Karpas-422 (cell line): Measurements from ENCODE around the gene UPP1. TPM values are rescaled to one million over a fixed set of nuclear protein-coding genes. Genes with fewer than 3 reads are reported as not detected.

Experiments
- DNase-seq: peaks from one replicate; pipeline ENCODE4 v3.0.0-alpha.2; 2015
- H2AFZ ChIP-seq: fragments of 200-600 bp; sonication (generic); 2 replicates; pipeline ENCODE4 v1.6.1; 2014; ENCODE audit warnings: antibody characterized with exemption, low read length, mixed read lengths
- H3K27ac ChIP-seq: fragments of 200-600 bp; sonication (generic); 2 replicates; pipeline ENCODE4 v1.5.1; 2014; ENCODE audit warnings: mild to moderate bottlenecking, low read length, moderate library complexity
- H3K27me3 ChIP-seq: fragments of 200-600 bp; sonication (generic); 2 replicates; pipeline ENCODE4 v1.6.1; 2014; ENCODE audit warnings: low read length, mixed read lengths
- H3K36me3 ChIP-seq: fragments of 200-600 bp; sonication (generic); 2 replicates; pipeline ENCODE4 v1.6.1; 2014; ENCODE audit warnings: low read length, mixed read lengths; ENCODE audit not compliant: insufficient read depth
- H3K4me1 ChIP-seq: fragments of 200-600 bp; sonication (generic); 2 replicates; pipeline ENCODE4 v1.6.1; 2014; ENCODE audit warnings: mild to moderate bottlenecking, low read length, mixed read lengths
- H3K4me2 ChIP-seq: fragments of 200-600 bp; sonication (generic); 2 replicates; pipeline ENCODE4 v1.6.1; 2014; ENCODE audit warnings: low read length, low read depth, mild to moderate bottlenecking; ENCODE audit not compliant: poor library complexity, severe bottlenecking
- H3K4me3 ChIP-seq: fragments of 200-600 bp; sonication (generic); 2 replicates; pipeline ENCODE4 v1.5.1; 2014; ENCODE audit warnings: mild to moderate bottlenecking, antibody characterized with exemption, low read length, mixed read lengths
- H3K79me2 ChIP-seq: fragments of 200-600 bp; sonication (generic); 2 replicates; pipeline ENCODE4 v1.6.1; 2014; ENCODE audit warnings: mild to moderate bottlenecking, low read length, mixed read lengths
- H3K9ac ChIP-seq: fragments of 200-600 bp; sonication (generic); 2 replicates; pipeline ENCODE4 v1.6.0; 2014; ENCODE audit warnings: low read length
- H3K9me2 ChIP-seq: fragments of 200-600 bp; sonication (generic), shearing (Covaris generic); replicated peaks from 2 replicates; pipeline ENCODE4 v1.6.0; 2014; ENCODE audit warnings: mild to moderate bottlenecking, low read length, moderate library complexity; ENCODE audit not compliant: insufficient read depth
- H3K9me3 ChIP-seq: fragments of 300-700, 200-600 bp; sonication (generic); 2 replicates; pipeline ENCODE4 v1.6.1; 2014; ENCODE audit warnings: low read length, mixed read lengths
- H4K20me1 ChIP-seq: fragments of 200-600 bp; sonication (generic); 2 replicates; pipeline ENCODE4 v1.6.1; 2014; ENCODE audit warnings: mild to moderate bottlenecking, antibody characterized with exemption, low read length, low read depth; ENCODE audit not compliant: insufficient read depth
- total RNA-seq: library from RNA; depleted of rRNA; stranded (reverse); fragments of >200 nt; shearing (Covaris generic); gene quantifications from 2 replicates; pipeline ENCODE4 v1.2.3, GENCODE V29; 2014; ENCODE audit warnings: low replicate concordance

The UPP1 gene
- total RNA-seq, 1 experiment from 2014 or later = 2.0 TPM

GRCh38 chr7:48110868-48111267 is 21.8 kb downstream of the UPP1 start:
- H3K79me2 ChIP-seq = no peaks in the 10 kb centered on the region
- H3K9me3 ChIP-seq = no peaks in the 10 kb centered on the region
- no peak overlapping the region for H3K4me3 ChIP-seq
- H4K20me1 ChIP-seq = no peaks in the 10 kb centered on the region
- H3K9me2 ChIP-seq = no peaks in the 10 kb centered on the region
- no peak overlapping the region for H3K4me2 ChIP-seq
- no peak overlapping the region for H3K27ac ChIP-seq
- no peaks in the 10 kb centered on the region for H3K27me3 ChIP-seq
- H2AFZ ChIP-seq = no peak overlapping the region
- no peaks in the 10 kb centered on the region for H3K4me1 ChIP-seq
- no peaks in the 10 kb centered on the region for H3K36me3 ChIP-seq
- DNase-seq = no peak
- no peak overlapping the region for H3K9ac ChIP-seq

- Histone ChIP-seq H4K20me1 (no peaks in the 10 kb centered on the region), H3K9ac (no peak overlapping the region), H3K4me3 (no peak overlapping the region), H3K36me3 (no peaks in the 10 kb centered on the region), H2AFZ (no peak overlapping the region), H3K79me2 (no peaks in the 10 kb centered on the region), H3K9me3 (no peaks in the 10 kb centered on the region), H3K4me2 (no peak overlapping the region), H3K27ac (no peak overlapping the region), H3K9me2 (no peaks in the 10 kb centered on the region), H3K4me1 (no peaks in the 10 kb centered on the region), H3K27me3 (no peaks in the 10 kb centered on the region)
- no peak for DNase-seq
Observed at GRCh38 chr7:48111596-48111995, 22.5 kb downstream of the UPP1 start.

- no peak overlapping the region for H3K27ac ChIP-seq
Observed at GRCh38 chr7:48112401-48113165, 23.5 kb downstream of the UPP1 start.

GRCh38 chr7:48113275-48113674 is 24.2 kb downstream of the UPP1 start:
- Histone ChIP-seq H3K4me2 (no peak overlapping the region), H2AFZ (no peak overlapping the region), H3K4me3 (no peak overlapping the region), H3K36me3 (no peaks in the 10 kb centered on the region), H3K9me3 (no peaks in the 10 kb centered on the region), H3K4me1 (no peaks in the 10 kb centered on the region), H3K9me2 (no peaks in the 10 kb centered on the region), H3K27ac (no peak overlapping the region), H3K79me2 (no peaks in the 10 kb centered on the region), H4K20me1 (no peaks in the 10 kb centered on the region), H3K9ac (no peak overlapping the region), H3K27me3 (no peaks in the 10 kb centered on the region)
- no peak for DNase-seq

More at GRCh38 chr7:48112401-48113165, 23.5 kb downstream of the UPP1 start:
- H3K36me3 ChIP-seq = no peaks in the 10 kb centered on the region
- H3K79me2 ChIP-seq = no peaks in the 10 kb centered on the region
- H3K9me3 ChIP-seq = no peaks in the 10 kb centered on the region
- no peak overlapping the region for H2AFZ ChIP-seq
- H3K4me2 ChIP-seq = no peak overlapping the region
- no peak overlapping the region for H3K9ac ChIP-seq
- H3K4me1 ChIP-seq = no peaks in the 10 kb centered on the region
- no peak for DNase-seq
- no peaks in the 10 kb centered on the region for H3K27me3 ChIP-seq
- no peaks in the 10 kb centered on the region for H3K9me2 ChIP-seq
- H4K20me1 ChIP-seq = no peaks in the 10 kb centered on the region
- H3K4me3 ChIP-seq = no peak overlapping the region

GRCh38 chr7:48114115-48114514 is 25.1 kb downstream of the UPP1 start:
- Histone ChIP-seq H4K20me1 (no peaks in the 10 kb centered on the region), H2AFZ (no peak overlapping the region), H3K9me2 (no peaks in the 10 kb centered on the region), H3K36me3 (no peaks in the 10 kb centered on the region), H3K79me2 (no peaks in the 10 kb centered on the region), H3K4me1 (no peaks in the 10 kb centered on the region), H3K9me3 (no peaks in the 10 kb centered on the region), H3K27ac (no peak overlapping the region), H3K4me2 (no peak overlapping the region), H3K4me3 (no peak overlapping the region), H3K9ac (no peak overlapping the region), H3K27me3 (no peaks in the 10 kb centered on the region)
- no peak for DNase-seq

- H2AFZ ChIP-seq = no peak overlapping the region
- no peak overlapping the region for H3K4me2 ChIP-seq
- no peaks in the 10 kb centered on the region for H4K20me1 ChIP-seq
- H3K27ac ChIP-seq = no peak overlapping the region
- no peaks in the 10 kb centered on the region for H3K27me3 ChIP-seq
- no peak overlapping the region for H3K9ac ChIP-seq
- H3K4me1 ChIP-seq = no peaks in the 10 kb centered on the region
- no peaks in the 10 kb centered on the region for H3K79me2 ChIP-seq
- H3K4me3 ChIP-seq = no peak overlapping the region
- DNase-seq = no peak
- no peaks in the 10 kb centered on the region for H3K36me3 ChIP-seq
- H3K9me3 ChIP-seq = no peaks in the 10 kb centered on the region
- no peaks in the 10 kb centered on the region for H3K9me2 ChIP-seq
Observed at GRCh38 chr7:48114589-48114988, 25.5 kb downstream of the UPP1 start.

GRCh38 chr7:48116043-48116442 is 27.0 kb downstream of the UPP1 start:
- no peaks in the 10 kb centered on the region for H3K4me1 ChIP-seq
- no peaks in the 10 kb centered on the region for H3K79me2 ChIP-seq
- no peaks in the 10 kb centered on the region for H3K27me3 ChIP-seq
- H3K4me2 ChIP-seq = no peak overlapping the region
- H3K9ac ChIP-seq = no peak overlapping the region
- no peaks in the 10 kb centered on the region for H3K9me2 ChIP-seq
- no peak overlapping the region for H3K27ac ChIP-seq
- DNase-seq = no peak
- no peak overlapping the region for H2AFZ ChIP-seq
- no peaks in the 10 kb centered on the region for H3K36me3 ChIP-seq
- no peaks in the 10 kb centered on the region for H4K20me1 ChIP-seq
- no peaks in the 10 kb centered on the region for H3K9me3 ChIP-seq
- no peak overlapping the region for H3K4me3 ChIP-seq

GRCh38 chr7:48118041-48118440 is 29.0 kb downstream of the UPP1 start:
- no peaks in the 10 kb centered on the region for H4K20me1 ChIP-seq
- H3K36me3 ChIP-seq = no peaks in the 10 kb centered on the region
- H2AFZ ChIP-seq = no peak overlapping the region
- H3K27ac ChIP-seq = no peak overlapping the region
- no peak overlapping the region for H3K4me2 ChIP-seq
- no peaks in the 10 kb centered on the region for H3K79me2 ChIP-seq
- no peaks in the 10 kb centered on the region for H3K9me3 ChIP-seq
- no peaks in the 10 kb centered on the region for H3K9me2 ChIP-seq
- no peak for DNase-seq
- no peaks in the 10 kb centered on the region for H3K4me1 ChIP-seq
- no peaks in the 10 kb centered on the region for H3K27me3 ChIP-seq
- H3K9ac ChIP-seq = no peak overlapping the region
- no peak overlapping the region for H3K4me3 ChIP-seq
